ENCODE measurements around the gene OPN1LW.
"Not testable (repeated sequence)": the region's sequence is repeated elsewhere in the genome, so short reads cannot be mapped to it uniquely, and the experiment has no call there.

- TF ChIP-seq, protein P1, sequence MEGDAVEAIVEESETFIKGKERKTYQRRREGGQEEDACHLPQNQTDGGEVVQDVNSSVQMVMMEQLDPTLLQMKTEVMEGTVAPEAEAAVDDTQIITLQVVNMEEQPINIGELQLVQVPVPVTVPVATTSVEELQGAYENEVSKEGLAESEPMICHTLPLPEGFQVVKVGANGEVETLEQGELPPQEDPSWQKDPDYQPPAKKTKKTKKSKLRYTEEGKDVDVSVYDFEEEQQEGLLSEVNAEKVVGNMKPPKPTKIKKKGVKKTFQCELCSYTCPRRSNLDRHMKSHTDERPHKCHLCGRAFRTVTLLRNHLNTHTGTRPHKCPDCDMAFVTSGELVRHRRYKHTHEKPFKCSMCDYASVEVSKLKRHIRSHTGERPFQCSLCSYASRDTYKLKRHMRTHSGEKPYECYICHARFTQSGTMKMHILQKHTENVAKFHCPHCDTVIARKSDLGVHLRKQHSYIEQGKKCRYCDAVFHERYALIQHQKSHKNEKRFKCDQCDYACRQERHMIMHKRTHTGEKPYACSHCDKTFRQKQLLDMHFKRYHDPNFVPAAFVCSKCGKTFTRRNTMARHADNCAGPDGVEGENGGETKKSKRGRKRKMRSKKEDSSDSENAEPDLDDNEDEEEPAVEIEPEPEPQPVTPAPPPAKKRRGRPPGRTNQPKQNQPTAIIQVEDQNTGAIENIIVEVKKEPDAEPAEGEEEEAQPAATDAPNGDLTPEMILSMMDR (conservative IDR thresholded peaks at IDR 0.05): not testable (repeated sequence)
- not testable (repeated sequence) for TF ChIP-seq ZFX (IDR thresholded peaks at IDR 0.05)
Observed at GRCh38 chrX:154183794-154184193, 39.8 kb downstream of the OPN1LW start.

All from C4-2B (cell line).